Activated T-helper 17 cell treated with anti-CD3 and anti-CD28 coated beads, Interleukin-2, amount 50 U/mL, for 72 hours (primary cell): ENCODE results near the gene AFG1L. TPM values are rescaled to one million over a fixed set of nuclear protein-coding genes. Genes with fewer than 3 reads are reported as not detected.
"Not testable (repeated sequence)": the region's sequence is repeated elsewhere in the genome, so short reads cannot be mapped to it uniquely, and the experiment has no call there.

Experiments
- ATAC-seq: fragments of 150-1000 bp; cut with Tn5 transposase; replicated peaks from 2 replicates; pipeline ENCODE4 v1.10.0; 2021; ENCODE audit warnings: mild to moderate bottlenecking, moderate library complexity
- H3K27ac Mint-ChIP-seq: one replicate; pipeline ENCODE4 v1.8.0; 2022; ENCODE audit warnings: mixed read lengths
- H3K27me3 Mint-ChIP-seq: one replicate; pipeline ENCODE4 v1.8.0; 2022; ENCODE audit warnings: mixed read lengths
- H3K36me3 Mint-ChIP-seq: one replicate; pipeline ENCODE4 v1.8.0; 2022; ENCODE audit warnings: low read depth, mild to moderate bottlenecking, mixed read lengths
- H3K4me1 Mint-ChIP-seq: one replicate; pipeline ENCODE4 v1.8.0; 2022; ENCODE audit warnings: mixed read lengths
- H3K4me3 Mint-ChIP-seq: one replicate; pipeline ENCODE4 v1.8.0; 2022; ENCODE audit warnings: mild to moderate bottlenecking, mixed read lengths
- H3K9me3 Mint-ChIP-seq: one replicate; pipeline ENCODE4 v1.8.0; 2022; ENCODE audit warnings: mixed read lengths
- total RNA-seq, 2 donors: library from RNA; stranded (reverse); gene quantifications; one replicate each; pipeline ENCODE4 v1.2.3, GENCODE V29; 2022

The AFG1L gene
- total RNA-seq, 2 donors from 2014 or later = 5.9 to 6.1 TPM

DNA sequence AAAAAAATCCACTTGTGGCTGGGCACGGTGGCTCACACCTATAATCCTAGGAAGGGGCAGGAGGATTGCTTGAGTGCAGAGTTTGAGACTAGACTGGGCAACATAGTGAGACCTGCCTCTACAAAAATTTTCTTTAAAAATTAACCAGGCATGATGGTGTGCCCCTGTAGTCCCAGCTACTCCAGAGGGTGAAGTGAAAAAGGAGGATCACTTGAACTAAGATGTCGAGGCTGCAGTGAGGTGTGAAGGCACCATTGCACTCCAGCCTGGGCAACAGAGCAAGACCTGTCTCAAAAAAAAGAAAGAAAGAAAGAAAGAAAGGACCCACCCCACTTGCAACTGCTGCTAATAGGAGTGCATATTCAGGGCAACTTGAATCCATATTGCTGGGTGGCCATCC, 20.3 kb upstream of the AFG1L start:
- Mint-ChIP-seq H3K27me3 (peaks cover 5% of the 10 kb centered on the region), H3K9me3 (no peaks in the 10 kb centered on the region), H3K36me3 (no peaks in the 10 kb centered on the region), H3K4me3 (no peak overlapping the region), H3K27ac (no peak overlapping the region), H3K4me1 (no peaks in the 10 kb centered on the region)
- ATAC-seq = no peak

DNA sequence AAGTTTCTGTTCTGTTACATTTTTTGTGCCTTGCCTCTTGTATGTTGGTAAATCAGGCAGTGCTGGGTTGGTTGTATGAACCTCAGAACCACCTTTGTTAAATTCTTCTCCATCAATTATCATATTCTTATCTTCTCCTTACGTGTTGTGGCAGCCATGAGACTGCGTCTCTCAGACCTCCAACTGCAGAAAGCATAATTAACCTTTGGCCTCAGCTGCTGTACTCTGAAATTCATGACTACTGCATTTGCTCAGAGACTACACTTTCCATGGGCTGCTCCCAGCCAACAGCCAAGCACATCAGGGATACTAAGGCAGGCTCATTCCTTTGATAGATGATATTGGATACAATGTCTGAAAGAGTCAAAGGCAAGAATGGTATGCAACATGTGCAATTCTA, 18.9 kb upstream of the AFG1L start:
- no peak for ATAC-seq
- H3K9me3 Mint-ChIP-seq = no peaks in the 10 kb centered on the region
- no peak overlapping the region for H3K27ac Mint-ChIP-seq
- H3K36me3 Mint-ChIP-seq = no peaks in the 10 kb centered on the region
- no peak overlapping the region for H3K4me3 Mint-ChIP-seq
- peaks cover 9% of the 10 kb centered on the region for H3K27me3 Mint-ChIP-seq
- H3K4me1 Mint-ChIP-seq = no peaks in the 10 kb centered on the region

DNA sequence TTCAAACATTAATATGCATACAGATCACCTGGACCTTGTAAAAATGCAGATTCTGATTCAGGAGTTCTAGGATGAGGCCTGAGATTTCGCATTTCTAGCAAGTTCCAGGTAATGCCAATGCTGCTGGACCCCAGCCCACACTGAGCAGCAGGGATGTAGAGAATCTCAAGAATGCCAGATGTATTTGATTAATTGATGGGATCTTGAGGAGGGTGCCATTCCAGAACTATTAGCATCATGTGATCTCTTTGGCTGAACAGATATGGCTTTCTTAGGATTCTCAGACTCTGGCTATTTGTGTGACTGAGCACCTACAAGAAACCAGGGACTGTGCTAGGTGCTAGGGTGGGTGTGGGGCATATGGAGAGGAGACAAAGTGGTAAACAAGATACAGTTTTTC, 17.6 kb upstream of the AFG1L start:
- Mint-ChIP-seq H3K27ac (no peak overlapping the region), H3K4me3 (no peak overlapping the region), H3K27me3 (peaks cover 9% of the 10 kb centered on the region), H3K4me1 (no peaks in the 10 kb centered on the region), H3K36me3 (no peaks in the 10 kb centered on the region), H3K9me3 (no peaks in the 10 kb centered on the region)
- no peak for ATAC-seq

DNA sequence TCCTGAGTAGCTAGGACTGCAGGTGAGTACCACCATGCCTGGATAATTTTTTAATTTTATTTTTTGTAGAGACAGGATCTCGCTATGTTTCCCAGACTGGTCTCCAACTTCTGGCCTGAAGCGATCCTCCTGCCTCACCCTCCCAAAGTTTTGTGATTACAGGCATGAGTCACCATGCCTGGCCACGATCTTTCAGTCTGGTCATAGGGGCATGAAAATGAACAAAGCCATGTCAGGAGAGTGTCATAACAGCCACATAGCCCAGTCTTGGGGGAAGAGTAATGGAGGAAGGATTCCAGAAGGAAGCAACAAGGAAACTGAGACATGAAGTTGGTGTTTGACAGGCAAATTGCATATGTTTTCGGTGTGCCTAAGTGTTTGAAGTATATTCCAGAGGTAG, 17.0 kb upstream of the AFG1L start:
- no peak for ATAC-seq
- Mint-ChIP-seq H3K27ac (no peak overlapping the region), H3K36me3 (no peaks in the 10 kb centered on the region), H3K4me1 (no peaks in the 10 kb centered on the region), H3K9me3 (no peaks in the 10 kb centered on the region), H3K27me3 (peaks cover 9% of the 10 kb centered on the region), H3K4me3 (no peak overlapping the region)

DNA sequence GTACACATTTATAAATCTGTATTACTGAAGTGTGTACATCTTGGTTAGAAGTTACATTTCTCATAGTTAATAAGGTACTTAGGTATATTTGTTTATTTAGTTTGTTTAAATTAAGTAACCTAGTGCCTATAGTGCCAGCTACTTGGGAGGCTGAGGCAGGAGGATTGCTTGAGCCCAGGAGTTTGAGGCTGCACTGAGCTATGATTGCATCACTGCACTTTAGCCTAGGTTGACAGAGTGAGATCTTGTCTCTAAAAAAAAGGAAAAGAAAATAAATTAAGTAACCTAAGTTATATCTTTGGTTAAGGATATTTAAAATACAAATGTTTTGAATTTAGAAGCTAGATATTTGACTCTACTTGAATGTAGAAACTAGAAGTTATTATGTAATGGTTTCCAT, 9.5 kb upstream of the AFG1L start:
- Mint-ChIP-seq H3K4me1 (no peaks in the 10 kb centered on the region), H3K36me3 (no peaks in the 10 kb centered on the region), H3K4me3 (no peak overlapping the region), H3K9me3 (no peaks in the 10 kb centered on the region), H3K27ac (no peak overlapping the region), H3K27me3 (no peaks in the 10 kb centered on the region)
- no peak for ATAC-seq

DNA sequence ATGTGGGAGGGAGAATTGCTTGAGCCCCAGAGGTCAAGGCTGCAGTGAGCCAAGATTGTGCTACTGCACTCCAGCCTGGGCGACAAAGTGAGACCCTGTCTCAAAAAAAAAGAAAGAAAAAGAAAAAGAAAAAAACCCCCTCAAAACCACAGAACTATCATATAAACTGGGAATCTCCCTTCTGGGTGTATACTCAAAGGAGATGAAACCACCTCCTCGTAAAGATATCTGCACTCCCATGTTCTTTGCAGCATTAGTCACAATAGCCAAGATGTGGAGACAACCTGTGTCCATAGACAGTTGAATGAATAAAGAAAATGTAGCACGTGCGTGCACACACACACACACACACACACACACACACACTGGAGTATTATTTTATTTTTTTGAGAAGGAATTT, 8.5 kb upstream of the AFG1L start:
- H3K36me3 Mint-ChIP-seq = no peaks in the 10 kb centered on the region
- H3K27ac Mint-ChIP-seq = no peak overlapping the region
- H3K4me1 Mint-ChIP-seq = no peaks in the 10 kb centered on the region
- ATAC-seq = peak; percentile 44
- no peak overlapping the region for H3K4me3 Mint-ChIP-seq
- H3K27me3 Mint-ChIP-seq = no peaks in the 10 kb centered on the region
- H3K9me3 Mint-ChIP-seq = no peaks in the 10 kb centered on the region

DNA sequence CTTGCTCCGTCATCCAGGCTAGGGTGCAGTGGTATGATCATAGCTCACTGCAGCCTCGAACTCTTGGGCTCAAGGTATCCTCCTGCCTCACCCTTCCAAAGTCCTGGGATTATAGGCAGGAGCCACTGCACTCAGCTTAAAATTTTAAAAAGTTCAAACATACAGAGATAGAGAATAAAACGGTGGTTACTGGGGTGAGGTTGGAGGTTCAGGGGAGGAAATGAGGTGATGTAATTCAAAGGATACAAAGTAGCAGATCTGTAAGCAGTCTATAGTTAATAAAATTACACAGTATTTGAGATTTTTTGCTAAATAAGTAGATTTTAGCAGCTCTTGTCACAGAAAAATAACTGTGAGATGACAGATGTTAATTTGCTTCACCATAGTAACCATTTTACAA, 7.5 kb upstream of the AFG1L start:
- no peaks in the 10 kb centered on the region for H3K27me3 Mint-ChIP-seq
- no peak overlapping the region for H3K4me3 Mint-ChIP-seq
- no peaks in the 10 kb centered on the region for H3K9me3 Mint-ChIP-seq
- ATAC-seq = no peak
- H3K27ac Mint-ChIP-seq = no peak overlapping the region
- H3K36me3 Mint-ChIP-seq = no peaks in the 10 kb centered on the region
- no peaks in the 10 kb centered on the region for H3K4me1 Mint-ChIP-seq

DNA sequence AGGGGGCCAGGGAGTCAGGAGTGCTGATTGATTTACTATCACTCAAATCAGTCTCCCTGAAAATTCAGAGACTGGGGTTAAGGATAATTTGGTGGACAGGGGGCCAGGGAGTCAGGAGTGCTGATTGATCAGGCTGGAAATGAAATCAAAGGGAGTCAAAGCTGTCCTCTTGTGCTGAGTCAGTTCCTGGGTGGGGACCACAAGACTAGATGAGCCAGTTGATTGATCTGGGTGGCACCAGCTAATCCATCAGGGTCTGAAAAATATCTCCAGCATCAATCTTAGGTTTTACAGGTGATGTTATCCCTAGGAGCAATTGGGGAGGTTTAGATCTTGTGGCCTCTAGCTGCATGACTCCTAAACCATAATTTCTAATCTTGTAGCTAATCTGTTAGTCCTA, 6.1 kb upstream of the AFG1L start:
- H3K36me3 Mint-ChIP-seq = no peaks in the 10 kb centered on the region
- no peak overlapping the region for H3K27ac Mint-ChIP-seq
- no peaks in the 10 kb centered on the region for H3K27me3 Mint-ChIP-seq
- no peak for ATAC-seq
- no peaks in the 10 kb centered on the region for H3K4me1 Mint-ChIP-seq
- H3K4me3 Mint-ChIP-seq = no peak overlapping the region
- no peaks in the 10 kb centered on the region for H3K9me3 Mint-ChIP-seq

DNA sequence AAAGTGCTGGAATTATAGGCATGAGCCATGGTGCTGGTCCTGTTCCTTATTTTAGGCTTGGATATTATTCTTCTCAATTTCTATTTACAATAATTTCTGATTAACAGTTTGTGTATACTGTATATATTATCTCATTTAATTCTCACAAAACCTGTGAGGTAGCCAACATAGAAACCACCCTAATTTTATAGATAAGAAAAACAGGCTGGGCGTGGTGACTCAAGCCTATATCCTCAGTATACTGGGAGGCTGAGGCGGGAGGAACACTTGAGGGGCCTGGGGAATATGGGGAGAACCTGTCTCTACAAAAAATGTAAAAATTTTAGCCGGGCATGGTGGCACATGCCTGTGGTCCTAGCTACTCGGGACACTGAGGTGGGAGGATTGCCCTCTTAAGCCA, 3.8 kb upstream of the AFG1L start:
- no peaks in the 10 kb centered on the region for H3K27me3 Mint-ChIP-seq
- no peaks in the 10 kb centered on the region for H3K4me1 Mint-ChIP-seq
- H3K36me3 Mint-ChIP-seq = peaks cover 6% of the 10 kb centered on the region
- no peak for ATAC-seq
- H3K27ac Mint-ChIP-seq = no peak overlapping the region
- no peak overlapping the region for H3K4me3 Mint-ChIP-seq
- no peaks in the 10 kb centered on the region for H3K9me3 Mint-ChIP-seq

DNA sequence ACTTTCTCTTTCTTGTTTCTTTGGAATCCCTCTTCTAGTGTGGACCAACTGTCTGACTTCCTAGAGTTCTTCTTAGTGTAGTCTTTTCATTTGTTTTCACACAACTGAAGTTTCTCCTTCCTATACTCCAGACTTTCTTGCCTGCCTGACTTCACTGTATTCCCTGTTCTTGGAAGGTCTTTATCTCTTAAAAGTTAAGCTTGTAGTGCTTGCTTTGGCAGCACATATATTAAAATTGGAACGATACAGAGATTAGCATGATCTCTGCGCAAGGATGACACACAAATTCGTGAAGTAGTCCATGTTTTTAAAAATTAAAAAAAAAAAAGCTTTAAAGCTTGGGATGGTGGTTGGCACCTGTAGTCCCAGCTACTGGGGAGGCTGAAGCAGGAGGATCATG, 2.3 kb upstream of the AFG1L start:
- not testable (repeated sequence) for H3K27ac Mint-ChIP-seq, ATAC-seq, H3K36me3 Mint-ChIP-seq, H3K27me3 Mint-ChIP-seq, H3K4me1 Mint-ChIP-seq, H3K9me3 Mint-ChIP-seq
- peak overlapping the region; percentile 32 for H3K4me3 Mint-ChIP-seq

DNA sequence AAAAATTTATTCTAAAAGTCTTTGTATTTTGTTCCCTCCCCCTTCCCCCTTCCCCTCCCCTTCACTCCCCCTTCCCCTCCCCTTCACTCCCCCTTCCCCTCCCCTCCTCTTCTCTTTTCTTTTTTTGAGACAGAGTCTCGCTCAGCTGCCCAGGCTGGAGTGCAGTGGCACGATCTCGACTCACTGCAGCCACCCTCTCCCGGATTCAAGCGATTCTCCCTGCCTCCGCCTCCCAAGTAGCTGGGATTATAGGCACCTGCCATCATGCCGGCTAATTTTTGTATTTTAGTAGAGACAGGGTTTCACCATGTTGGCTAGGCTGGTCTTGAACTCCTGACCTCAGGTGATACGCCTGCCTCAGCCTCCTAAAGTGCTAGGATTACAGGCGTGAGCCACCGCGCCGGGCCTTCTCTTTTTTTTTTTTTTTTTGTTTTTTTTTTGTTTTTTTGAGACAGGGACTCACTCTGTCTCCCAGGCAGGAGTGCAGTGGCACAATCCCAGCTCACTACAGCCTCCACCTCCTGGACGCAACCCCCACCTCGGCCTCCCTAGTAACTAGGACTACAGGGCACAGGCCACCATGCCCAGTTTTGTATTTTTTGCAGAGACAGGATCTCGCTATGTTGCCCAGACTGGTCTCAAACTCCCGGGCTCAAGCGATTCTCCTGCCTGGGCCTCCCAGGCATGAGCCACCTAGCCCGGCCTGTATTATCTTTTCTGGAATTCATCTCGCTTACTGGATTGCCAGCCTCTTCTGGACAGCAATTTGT, 1.1 kb upstream of the AFG1L start:
- Mint-ChIP-seq H3K4me1 (no peaks in the 10 kb centered on the region), H3K9me3 (no peaks in the 10 kb centered on the region), H3K27me3 (no peaks in the 10 kb centered on the region), H3K27ac (peak overlapping the region; percentile 97), H3K4me3 (peak overlapping the region; percentile 90), H3K36me3 (peaks cover 6% of the 10 kb centered on the region)
- ATAC-seq = no peak

DNA sequence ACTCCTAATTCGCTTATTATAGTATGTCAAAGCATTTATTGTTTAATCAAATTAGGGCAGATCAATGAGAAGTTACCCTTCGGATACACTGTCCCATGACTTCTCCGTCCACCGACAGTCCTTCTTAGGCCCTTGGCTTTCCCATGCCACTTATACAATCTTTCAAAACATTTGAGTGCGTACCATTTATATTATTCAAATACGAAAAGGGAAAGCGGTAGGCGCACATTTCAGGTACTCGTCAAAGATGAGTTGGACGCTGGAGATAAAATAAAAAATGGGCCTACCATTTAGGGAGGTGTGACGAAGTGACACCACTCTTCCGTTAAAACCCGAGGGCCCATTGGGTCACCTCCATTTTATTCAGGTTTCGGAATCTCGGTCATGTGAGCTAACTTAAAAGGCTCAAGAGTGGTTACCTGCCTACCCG, 542 bp upstream of the AFG1L start:
- Mint-ChIP-seq H3K4me3 (peak overlapping the region; percentile 90), H3K9me3 (no peaks in the 10 kb centered on the region), H3K27ac (peak overlapping the region; percentile 97)

DNA sequence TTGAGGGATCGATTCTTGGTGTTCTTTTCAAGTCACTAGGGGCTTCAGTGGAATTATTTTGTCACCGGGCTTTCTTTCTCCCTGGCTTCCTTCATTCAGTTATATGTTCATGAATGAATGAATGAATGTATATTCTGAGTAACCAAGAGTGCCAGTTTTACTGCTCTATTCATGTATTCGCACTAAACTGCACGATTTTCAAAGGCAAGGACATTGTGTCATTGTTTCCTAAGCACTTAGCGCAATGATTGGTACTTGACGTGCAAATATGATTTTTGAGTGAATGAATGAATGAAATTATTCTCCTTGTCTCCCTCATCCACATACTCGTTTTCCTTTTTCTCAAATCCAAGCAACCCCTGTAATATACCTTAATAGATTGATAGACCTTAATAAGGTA, 822 bp downstream of the AFG1L start:
- peaks cover 6% of the 10 kb centered on the region for H3K36me3 Mint-ChIP-seq
- ATAC-seq = no peak
- H3K27me3 Mint-ChIP-seq = no peaks in the 10 kb centered on the region

More for the DNA sequence above, 542 bp upstream of the AFG1L start:
- peak; percentile 45 for ATAC-seq
- H3K27me3 Mint-ChIP-seq = no peaks in the 10 kb centered on the region
- H3K4me1 Mint-ChIP-seq = no peaks in the 10 kb centered on the region
- H3K36me3 Mint-ChIP-seq = peaks cover 6% of the 10 kb centered on the region

DNA sequence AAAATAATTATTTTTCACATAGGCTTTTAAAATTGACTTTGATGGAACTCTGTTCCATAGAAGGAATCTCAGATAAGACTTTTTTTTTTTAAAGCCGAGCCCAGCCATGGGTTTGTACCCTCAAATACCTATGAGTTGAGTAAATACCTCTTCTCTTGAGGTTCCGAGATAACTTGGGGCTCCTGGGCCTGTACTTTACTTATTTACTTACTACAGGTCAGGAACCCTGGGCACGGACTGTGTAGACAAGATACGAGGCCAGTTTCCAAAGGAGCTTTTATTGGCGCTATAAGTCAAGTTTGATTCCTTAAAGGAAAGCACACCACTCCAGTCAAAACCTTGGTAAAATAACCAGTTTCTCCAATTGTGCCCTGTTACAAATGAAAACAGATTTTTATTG, 7.5 kb downstream of the AFG1L start:
- Mint-ChIP-seq H3K27me3 (no peaks in the 10 kb centered on the region), H3K9me3 (no peaks in the 10 kb centered on the region), H3K4me1 (no peaks in the 10 kb centered on the region), H3K36me3 (no peaks in the 10 kb centered on the region), H3K27ac (no peak overlapping the region), H3K4me3 (no peak overlapping the region)
- no peak for ATAC-seq

More for the DNA sequence above, 822 bp downstream of the AFG1L start:
- Mint-ChIP-seq H3K9me3 (no peaks in the 10 kb centered on the region), H3K27ac (peak overlapping the region; percentile 97), H3K4me1 (no peaks in the 10 kb centered on the region), H3K4me3 (peak overlapping the region; percentile 90)

DNA sequence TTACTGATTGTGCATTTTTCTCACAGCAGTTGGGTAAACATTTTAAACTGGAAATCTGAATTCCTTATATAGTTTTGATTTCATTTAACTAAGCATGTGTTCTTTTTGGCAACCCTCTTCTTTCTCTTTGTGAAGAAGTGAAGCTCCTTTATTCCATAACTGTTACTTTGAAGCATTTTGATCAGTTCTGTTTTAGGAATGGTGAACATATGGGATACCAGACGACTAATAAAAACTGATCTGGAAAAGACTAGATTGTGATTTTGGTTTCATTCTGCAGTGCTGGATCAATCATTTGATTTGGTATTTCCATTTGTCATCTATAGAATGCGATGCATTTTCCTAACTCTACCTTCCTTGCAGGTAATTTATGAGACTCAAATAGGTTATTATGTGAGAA, 9.8 kb downstream of the AFG1L start:
- no peaks in the 10 kb centered on the region for H3K36me3 Mint-ChIP-seq
- no peaks in the 10 kb centered on the region for H3K27me3 Mint-ChIP-seq
- no peaks in the 10 kb centered on the region for H3K9me3 Mint-ChIP-seq
- no peak overlapping the region for H3K4me3 Mint-ChIP-seq
- H3K4me1 Mint-ChIP-seq = no peaks in the 10 kb centered on the region
- no peak overlapping the region for H3K27ac Mint-ChIP-seq
- ATAC-seq = no peak

DNA sequence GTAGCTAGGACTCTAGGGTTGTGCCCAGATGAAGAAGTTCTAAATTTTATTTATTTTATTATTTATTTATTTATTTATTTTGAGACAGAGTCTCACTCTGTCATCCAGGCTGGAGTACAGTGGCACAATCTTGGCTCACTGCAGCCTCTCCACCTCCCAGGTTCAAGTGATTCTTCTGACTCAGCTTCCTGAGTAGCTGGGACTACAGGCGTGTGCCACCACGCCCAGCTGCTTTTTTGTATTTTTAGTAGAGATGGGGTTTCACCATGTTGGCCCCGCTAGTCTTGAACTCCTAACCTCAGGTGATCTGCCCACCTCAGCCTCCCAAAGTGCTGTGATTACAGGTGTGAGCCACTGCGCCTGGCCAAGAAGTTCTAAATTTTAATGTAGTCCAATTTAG, 13.8 kb downstream of the AFG1L start:
- not testable (repeated sequence) for H3K9me3 Mint-ChIP-seq, H3K4me3 Mint-ChIP-seq, H3K36me3 Mint-ChIP-seq, H3K27ac Mint-ChIP-seq, ATAC-seq, H3K4me1 Mint-ChIP-seq, H3K27me3 Mint-ChIP-seq
